Activated T-helper 1 cell treated with anti-CD3 and anti-CD28 coated beads, Interleukin-2, amount 50 U/mL, for 16 hours (primary cell): ENCODE measurements around the gene TEX38.
"Not testable (repeated sequence)": the region's sequence is repeated elsewhere in the genome, so short reads cannot be mapped to it uniquely, and the experiment has no call there.

Source experiments
- DNase-seq, 2 donors: peaks; one replicate each; pipeline ENCODE4 v3.0.0-alpha.2; 2020; ENCODE audit warnings: low read depth in 1 of 2, low spot score in 1 of 2

Gene TEX38

DNA sequence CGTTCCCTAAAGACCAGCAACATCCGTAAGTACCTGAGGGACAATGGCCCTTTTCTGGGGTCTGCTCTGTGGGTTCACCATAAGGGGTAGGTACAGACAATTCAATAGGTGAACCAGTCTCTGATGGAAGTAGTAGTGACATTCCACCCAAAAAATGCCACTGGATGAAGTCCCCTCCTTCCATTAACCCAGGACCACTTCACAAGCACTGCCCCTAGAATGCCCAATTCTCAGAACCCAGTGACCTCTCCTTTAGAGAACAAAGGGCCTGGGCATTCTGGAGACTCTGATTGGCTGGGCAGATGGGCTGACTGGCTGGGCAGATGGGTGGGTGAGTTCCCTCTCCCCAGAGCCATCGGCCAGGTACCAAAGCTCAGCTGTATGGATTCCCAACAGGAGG is at the start of gene TEX38:
TEX38 (plus strand) TSS at position 301 of the 400 bp plus-strand sequence; CDS start at position 382, 81 bp downstream.
- DNase-seq, result no peak

DNA sequence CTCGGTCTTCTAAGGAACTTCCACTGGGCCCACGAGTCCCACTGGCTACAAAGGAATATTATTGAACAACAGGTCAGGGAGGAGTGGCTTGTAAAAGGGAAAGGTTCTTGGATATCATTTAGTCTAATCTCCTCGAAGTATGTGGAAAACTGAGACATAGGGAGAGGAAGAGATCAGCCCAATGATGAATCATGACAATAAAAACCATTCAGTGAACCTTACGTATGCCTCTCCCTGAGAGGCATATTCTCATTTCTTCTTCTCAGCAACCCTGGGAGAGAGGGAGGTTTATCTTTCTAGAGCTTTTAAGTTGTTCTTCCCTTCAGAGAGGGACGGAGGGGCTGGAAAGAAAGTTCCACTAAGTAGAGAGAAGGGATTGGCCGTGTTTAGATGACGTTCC is 49.7 kb upstream of the TEX38 start:
- DNase-seq, result no peak

DNA sequence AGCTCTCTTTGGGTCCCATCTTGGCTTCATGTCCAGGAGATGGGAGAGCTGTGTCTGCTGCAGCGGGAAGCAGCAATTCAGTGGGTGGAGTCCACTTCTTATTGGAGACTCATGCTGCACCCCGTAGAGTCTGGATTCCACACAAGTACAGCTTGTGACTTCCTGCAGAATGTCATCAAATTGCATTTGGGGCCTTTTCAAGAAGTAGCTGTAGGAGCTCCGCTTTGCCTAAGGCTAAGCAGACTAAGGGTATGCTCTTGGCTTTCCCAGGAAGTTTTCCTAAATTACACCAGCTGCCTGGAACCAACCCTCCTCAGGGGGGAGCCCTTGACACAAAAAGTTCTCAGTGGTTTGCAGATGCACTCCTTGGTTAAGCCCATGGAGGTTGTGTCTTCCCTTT is 49.3 kb upstream of the TEX38 start:
- no peak for DNase-seq

DNA sequence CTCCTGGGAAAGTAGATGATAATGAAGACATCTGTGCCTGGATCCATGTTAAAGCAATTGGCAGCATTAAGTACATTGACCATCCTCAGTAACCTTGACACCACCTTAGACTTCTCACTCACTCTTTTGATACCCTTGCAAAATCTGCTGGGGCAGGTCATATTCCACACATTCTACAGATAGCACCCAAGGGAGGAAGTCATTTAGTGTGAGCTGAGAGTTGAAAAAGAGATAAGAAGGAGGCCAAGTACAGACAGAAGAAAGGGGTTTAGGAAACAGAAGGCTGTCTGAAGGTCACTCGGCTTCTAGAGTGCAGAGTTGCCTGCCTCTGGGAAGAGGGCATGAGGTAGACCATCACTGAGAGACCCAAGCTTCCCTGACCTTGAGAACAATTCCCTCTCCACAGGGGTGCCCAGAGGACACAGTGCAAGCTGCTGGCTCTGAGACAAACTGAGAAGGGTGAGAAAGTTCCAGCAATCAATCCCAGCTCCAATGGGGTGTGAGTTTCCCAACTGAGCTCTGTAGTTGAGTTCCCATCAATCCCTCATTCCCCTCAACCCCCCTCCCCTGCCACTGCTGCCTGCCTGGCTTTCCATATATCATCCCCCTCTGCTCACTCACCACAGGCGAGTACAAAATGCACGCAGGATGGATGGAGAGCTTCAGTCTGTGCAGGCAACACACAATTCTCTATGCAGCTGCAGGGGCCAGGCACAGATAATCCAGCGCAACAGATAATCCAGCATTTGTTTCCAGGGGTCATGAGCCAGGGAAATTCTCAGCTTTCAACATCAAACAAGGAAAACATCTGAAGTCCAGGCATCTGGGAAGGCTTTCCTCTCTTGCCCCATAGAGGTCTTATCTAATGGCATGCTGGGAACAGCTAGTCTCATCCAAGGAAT is 47.7 kb upstream of the TEX38 start:
- no peak for DNase-seq

DNA sequence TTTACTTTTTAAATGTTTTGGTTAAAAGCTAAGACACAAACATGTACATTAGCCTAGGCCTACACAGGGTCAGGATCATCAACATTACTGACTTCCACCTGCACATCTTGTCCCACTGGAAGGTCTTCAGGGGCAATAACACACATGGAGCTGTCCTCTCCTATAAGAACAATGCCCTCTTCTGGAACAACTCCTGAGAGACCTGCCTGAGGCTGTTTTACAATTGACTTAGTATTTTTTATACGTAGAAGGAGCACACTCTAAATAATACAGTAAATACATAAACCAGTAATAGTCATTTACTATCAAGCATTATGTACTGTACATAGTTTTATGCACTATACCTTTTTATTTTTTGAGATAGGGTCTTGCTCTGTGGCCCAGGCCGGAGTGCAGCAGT is 40.9 kb upstream of the TEX38 start:
- DNase-seq, result no peak

DNA sequence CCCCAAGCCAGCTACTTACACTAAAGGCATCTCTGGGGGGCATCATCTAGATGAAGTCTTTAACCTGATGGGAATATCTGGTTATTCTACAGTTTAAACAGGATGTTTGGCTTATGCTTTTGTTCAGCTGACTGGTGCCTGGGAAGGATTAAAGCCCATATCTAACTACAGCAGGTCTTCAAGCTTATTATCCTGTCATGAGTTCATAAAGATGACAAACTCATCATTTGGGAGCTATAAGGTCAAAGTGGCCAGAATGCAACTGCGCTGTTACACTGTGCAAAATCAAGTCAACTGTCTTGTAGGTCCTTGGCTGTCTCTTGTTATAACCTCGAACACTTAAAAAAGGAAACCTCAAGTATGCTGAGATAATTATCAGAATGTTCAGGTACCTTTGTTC is 36.4 kb upstream of the TEX38 start:
- no peak for DNase-seq

DNA sequence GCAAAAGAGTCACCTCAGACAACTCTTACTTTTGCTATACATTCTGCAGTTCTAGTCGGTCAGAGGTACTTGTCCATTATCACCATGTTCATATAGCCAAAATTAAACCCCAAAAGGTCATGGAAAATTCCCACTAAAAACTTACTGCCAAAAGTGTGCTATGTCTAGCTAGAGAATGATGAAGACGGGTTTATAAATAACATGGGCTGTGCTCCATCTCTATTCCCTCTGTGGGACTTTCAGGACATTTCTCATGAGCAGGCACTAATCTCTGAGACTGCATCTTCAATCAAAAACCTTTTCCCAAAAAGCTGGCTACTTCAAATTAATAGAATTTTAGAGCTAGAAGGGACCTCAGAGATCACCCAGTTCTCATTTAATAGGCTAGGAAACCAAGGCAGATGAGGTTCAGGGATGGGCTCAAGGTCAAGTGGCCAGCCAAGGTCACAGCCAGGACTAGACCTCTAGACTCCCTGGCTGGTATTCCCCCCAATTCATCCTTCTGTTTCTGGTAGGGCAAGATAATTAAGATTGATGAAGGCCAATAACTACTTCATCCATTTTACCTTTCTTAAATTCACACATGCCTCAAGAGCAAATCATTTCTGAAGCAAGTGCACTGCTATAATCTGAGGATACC is 34.1 kb upstream of the TEX38 start:
- no peak for DNase-seq

DNA sequence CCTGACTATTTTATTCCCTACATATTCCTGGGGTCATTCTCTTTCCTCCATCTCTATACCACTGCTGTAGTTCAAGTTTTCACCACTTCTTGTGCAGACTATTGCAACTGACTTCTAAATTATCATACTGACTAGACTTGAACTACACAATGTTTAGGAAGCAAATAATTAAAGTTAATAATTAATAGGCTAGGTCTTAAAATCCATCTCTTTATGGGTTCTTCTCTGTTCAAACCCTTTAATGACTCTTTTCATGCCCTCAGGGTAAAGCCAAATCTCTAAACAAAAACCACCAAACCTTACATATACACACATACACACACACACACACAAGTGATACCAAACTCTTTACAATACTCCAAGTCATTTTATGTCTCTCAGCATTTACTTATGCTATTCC is 32.7 kb upstream of the TEX38 start:
- no peak for DNase-seq

DNA sequence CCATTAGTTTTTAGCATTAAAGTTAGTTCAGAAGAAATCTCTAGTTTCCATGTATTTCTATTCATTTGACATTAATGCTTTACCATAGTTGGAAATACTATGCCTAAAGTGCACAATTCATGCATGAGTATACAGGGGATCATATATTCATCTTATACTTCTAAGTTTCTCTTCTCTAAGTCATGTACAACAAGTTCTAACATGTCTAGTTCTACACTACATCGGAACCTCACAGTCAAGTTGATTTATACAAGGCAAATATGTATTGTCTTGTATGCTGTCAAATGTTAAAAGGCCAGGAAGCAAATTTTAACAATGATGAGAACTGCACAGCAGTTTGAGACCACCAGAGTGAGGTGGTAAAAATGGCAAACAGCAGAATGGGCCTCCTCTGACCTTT is 32.1 kb upstream of the TEX38 start:
- DNase-seq, result no peak

DNA sequence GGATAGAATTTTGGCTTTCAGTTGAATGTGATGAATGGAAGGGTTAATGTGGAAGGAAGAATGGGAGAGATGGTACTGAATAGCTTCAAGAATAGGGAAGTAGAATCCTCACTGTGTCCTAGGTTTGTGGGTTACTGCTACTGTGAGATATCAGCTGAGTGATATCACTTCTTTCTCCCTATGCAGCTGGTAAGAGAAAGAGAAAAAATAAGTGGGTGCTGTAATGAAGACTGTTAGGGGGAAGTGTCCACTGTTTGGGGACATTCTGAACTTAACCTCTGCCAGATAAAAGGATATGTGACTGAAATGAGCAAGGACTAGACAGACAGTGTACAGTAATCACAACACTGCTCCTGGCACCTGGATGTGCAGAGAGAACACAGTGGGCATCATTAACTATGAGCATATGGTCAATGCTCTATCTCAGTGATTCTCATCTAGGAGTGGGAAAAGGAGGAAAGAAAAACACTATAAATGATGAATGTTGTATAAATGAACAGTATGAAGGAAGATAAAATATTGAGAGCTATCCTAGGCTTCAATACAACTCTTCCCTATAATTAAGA is 29.5 kb upstream of the TEX38 start:
- no peak for DNase-seq

DNA sequence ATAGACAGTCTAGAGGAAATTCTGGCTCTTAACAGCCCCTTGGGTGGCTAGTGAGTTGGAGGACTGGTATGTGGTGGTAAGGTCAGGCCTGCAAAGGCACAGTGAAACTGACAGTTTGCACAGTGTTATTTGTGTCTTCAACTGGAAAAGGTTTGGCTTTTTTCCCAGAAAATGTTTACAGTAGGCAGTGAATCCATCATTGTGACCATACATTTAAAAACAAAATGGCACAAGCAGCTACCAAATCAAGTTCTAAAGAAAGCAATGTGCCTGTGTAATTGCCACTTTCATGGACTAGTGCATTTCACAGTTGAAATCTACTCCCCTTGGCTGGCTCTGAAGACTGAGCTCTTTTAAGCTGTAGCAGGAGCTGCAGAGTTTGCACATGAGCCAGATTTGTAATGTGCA is 28.3 kb upstream of the TEX38 start:
- no peak for DNase-seq

DNA sequence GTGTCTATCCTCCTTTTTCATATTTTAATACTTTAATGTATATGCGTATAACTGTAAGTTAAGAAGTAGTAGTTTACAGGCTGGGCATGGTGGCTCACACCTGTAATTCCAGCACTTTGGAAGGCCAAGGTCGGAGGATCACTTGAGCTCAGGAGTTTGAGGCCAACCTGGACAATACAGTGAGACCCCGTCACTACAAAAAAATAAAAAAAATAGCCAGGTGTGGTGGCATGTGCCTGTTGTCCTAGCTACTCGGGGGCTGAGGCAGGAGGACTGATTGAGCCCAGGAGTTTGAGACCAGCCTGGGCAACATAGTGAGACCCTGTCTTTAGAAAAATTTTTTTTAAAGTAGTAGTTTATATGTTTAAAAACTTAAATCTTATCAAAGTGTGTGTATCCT is 25.8 kb upstream of the TEX38 start:
- DNase-seq, result no peak

DNA sequence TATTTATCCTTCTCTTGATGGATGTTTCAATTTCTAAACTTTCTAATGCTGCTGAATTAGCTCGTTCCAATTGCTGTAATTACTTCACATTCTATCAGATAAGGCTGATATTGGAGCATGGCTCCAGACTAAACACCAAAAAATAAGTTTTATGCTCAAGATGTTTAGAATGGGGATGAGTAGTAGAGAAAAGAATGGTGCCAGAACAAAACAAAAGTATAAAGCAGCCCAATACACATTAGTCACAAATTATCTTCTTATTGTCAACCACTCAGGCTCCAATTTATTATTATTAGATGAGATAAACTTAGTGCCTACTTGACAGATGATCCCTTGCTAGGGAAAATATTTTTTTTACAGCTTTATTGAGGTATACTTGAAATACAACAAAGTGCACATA is 25.3 kb upstream of the TEX38 start:
- DNase-seq, result no peak

DNA sequence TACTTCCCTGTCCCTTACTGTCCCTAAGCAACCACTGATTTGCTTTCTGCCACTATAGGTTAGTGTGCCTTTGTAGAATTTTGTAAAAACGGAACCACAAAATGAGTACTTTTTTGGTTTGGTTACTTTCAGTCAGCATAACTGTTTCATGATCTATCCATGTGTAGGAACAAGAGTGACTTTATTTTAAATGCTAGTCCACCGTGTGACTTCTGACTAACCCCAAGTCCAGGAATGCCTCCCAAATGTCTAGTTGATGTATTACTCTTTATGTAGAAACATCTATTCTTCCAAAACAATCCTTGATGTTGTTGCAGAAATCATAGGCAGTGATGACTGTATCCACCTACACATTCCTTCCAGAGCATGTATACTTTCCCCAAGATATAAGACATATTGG is 24.8 kb upstream of the TEX38 start:
- no peak for DNase-seq

DNA sequence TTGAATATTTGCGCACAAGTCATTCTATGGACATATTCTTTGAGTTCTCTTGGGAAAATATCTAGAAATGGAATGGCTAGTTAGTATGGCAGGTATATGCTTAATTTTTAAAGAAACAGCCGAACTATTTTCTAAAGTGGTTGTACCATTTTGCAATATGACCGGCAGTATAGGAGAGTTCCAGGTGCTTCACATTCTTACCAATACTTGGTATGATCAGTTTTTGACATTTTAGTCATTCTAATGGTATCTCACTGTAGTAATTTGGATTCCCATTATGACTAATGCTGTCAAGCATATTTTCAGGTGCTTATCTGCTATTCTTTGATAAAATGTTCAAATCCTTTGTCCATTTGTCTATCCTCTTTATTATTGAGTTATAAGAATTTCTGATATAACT is 24.0 kb upstream of the TEX38 start:
- DNase-seq, result no peak

DNA sequence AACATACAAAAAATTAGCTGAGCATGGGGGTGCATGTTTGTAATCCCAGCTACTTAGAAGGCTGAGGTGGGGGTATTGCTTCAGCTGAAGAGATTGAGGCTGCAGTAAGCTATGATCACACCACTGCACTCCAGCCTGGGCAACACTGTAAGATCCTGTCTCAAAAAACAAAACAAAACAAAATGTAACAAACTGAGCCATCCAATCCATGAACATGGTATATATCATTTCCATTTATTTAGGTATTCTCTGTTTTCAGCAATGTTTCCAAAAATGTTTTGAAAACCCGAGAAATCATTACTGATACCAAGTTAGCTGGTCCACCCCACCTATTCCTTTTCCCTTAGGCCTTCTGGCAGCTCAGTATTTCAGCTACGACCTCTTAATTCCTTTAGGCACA is 21.9 kb upstream of the TEX38 start:
- DNase-seq, result no peak

DNA sequence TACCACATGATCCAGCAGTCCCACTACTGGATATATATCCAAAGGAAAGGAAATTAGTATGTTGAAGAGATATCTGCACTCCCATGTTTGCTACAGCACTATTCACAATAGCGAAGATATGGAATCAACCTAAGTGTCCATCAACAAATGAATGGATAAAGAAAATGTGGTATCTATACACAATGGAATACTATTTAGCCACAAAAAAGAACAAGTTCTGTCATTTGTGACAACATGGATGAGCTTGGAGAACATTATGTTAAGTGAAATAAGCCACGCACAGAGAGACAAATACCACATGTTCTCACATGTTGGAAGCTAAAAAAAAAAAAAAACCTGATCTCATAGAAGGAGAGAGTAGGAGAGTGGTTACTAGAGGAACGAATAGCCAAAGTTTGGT is 21.2 kb upstream of the TEX38 start:
- no peak for DNase-seq

DNA sequence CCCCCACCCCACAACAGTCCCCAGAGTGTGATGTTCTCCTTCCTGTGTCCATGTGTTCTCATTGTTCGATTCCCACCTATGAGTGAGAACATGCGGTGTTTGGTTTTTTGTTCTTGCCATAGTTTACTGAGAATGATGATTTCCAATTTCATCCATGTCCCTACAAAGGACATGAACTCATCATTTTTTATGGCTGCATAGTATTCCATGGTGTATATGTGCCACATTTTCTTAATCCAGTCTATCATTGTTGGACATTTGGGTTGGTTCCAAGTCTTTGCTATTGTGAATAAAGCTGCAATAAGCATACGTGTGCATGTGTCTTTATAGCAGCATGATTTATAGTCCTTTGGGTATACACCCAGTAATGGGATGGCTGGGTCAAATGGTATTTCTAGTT is 20.5 kb upstream of the TEX38 start:
- DNase-seq, result not testable (repeated sequence)

DNA sequence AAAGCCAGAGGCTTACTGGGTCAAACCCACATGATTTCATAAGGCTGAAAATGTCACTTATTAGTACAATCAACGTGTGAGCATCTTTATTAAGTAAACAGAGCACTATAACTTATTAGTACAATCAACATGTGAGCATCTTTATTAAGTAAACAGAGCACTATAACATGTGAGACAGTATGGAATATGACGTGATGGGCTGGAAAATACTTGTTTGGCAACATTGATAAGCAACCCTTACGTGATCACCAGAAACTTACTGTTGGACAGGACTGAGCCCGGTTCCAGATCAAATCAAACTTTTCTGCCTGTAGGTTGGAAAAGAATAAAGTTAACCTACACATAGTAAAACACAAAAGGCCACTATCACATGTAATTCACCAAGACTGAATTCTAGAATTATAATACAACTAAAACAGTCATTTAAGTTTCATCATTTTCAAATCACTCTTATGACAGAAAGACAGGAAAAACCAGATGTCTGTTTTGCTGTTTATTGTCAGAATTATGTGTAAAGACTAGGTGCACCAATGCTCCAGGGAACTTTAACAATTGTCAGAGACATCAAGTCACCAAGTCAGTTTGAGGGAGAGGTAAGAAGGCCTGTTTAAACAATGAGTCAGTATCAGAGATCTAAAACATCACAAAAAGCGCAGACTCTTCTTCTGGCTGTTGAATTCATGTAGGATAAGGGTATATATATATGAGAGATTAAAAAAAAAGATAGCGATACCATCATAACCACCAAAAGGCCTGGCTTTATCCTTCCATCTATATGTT is 19.1 kb upstream of the TEX38 start:
- DNase-seq, result no peak

DNA sequence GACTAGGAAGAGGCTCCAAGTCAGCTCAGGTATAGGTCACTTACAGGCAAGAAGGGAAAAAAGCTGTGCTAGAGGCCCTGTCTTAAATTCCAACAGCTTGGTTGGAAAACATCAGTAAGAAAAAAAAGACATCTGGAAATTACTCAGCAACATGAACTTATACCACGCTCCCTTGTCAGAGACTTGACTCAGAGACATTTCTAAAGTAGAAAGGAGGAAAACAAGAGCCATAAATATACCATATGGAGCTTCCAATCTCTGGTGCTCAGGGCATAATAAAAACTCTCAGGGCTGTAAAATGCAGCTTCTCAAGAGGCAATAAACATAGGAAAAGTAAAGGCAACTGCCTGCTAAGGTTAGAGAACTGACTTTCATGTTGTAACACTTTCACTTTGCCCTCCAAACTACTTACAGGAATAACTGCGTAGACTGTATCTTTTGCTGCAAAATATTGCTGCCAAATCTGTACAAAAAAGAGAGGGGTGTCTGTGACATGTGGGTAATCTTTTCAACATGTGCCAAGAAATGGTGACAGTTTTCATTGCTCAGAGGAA is 18.2 kb upstream of the TEX38 start:
- no peak for DNase-seq

DNA sequence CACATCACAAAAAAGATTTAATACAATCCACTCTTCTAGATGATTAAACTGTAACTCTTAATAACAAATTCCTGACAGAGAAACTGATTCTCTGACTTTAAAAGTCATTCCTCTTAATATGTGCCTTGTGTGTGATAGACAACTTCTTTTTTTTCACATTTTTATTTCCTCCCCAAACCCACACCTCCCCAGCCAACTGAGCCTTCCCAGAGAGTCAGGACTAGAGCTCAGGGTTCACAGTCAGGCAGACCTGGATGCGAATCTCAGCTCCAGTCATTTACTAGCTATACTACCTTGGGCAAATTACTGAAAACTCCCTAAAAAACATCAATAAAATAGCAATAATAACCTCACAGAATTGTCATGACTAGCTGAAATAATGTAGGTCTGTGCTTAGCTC is 17.6 kb upstream of the TEX38 start:
- DNase-seq, result no peak
